GM20000 (cell line): ENCODE measurements around the gene CCNF.

Experiments
- DNase-seq: peaks from one replicate; pipeline ENCODE4 v3.0.0; 2012; ENCODE audit warnings: low spot score
- CTCF ChIP-seq: IDR thresholded peaks from 2 replicates; pipeline ENCODE4 v1.5.1; 2012; ENCODE audit warnings: mild to moderate bottlenecking, control low read depth; ENCODE audit errors: extremely low read depth, missing control alignments

Gene CCNF

GRCh38 chr16:2460391-2460713 is 31.1 kb downstream of the CCNF start:
- no peak for TF ChIP-seq CTCF
- no peak for DNase-seq

GRCh38 chr16:2460916-2461315 is 31.7 kb downstream of the CCNF start:
- DNase-seq, result no peak
- no peak for TF ChIP-seq CTCF

DNA sequence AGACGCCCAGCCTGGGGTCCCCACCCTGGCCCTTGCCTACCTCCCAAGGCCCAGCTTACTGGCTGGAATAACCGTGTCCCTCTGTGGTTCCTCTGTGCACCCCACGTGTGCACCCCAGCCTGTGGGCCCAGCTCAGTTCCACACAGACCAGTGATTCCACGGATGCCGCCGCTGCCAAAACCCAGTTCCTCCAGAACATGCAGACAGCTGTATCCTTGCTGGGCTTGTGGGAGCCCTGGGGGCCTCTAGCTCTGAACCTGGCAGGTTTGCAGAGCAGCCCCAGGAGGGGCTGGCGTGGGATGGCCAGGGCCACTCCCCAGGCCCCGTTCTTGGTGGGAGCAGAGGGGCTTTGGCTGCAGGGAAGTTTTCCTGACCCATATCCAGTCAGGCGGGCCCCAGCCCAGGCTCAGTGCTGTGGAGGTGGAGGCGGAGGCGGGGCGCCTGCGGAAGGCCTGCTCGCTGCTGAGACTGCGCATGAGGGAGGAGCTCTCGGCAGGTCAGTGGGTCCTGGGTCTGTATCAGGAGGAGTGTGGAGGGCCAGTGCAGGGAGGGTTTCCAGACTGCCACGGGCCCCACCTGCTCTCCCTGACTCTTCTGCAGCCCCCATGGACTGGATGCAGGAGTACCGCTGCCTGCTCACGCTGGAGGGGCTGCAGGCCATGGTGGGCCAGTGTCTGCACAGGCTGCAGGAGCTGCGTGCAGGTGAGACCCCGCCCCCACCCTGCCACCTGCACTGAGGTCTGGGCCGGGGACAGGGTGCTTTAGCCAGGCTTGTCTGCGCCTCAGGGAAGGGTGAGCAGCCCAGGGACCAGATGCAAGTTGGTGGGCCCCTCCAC is 33.0 kb downstream of the CCNF start:
- no peak for TF ChIP-seq CTCF
- no peak for DNase-seq

DNA sequence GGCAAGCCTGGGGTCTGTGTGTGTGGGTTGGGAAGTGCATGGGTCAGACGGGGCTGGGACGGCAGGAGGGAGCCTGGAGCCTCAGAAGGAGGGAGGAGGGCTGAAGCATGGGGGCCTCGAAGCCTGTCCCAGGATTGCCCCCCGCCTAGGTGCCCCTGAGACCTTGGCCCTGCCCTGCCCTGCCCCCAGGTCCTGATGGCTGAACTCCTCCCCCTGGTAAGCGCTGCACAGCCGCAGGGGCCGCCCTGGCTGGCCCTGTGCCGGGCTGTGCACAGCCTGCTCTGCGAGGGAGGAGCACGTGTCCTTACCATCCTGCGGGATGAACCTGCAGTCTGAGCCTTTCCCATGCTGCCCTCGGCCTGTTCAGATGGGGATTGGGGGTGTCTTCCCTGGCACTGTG is 35.1 kb downstream of the CCNF start:
- no peak for TF ChIP-seq CTCF
- no peak for DNase-seq

GRCh38 chr16:2465653-2466415 is 36.6 kb downstream of the CCNF start:
- TF ChIP-seq CTCF, result no peak
- no peak for DNase-seq

DNA sequence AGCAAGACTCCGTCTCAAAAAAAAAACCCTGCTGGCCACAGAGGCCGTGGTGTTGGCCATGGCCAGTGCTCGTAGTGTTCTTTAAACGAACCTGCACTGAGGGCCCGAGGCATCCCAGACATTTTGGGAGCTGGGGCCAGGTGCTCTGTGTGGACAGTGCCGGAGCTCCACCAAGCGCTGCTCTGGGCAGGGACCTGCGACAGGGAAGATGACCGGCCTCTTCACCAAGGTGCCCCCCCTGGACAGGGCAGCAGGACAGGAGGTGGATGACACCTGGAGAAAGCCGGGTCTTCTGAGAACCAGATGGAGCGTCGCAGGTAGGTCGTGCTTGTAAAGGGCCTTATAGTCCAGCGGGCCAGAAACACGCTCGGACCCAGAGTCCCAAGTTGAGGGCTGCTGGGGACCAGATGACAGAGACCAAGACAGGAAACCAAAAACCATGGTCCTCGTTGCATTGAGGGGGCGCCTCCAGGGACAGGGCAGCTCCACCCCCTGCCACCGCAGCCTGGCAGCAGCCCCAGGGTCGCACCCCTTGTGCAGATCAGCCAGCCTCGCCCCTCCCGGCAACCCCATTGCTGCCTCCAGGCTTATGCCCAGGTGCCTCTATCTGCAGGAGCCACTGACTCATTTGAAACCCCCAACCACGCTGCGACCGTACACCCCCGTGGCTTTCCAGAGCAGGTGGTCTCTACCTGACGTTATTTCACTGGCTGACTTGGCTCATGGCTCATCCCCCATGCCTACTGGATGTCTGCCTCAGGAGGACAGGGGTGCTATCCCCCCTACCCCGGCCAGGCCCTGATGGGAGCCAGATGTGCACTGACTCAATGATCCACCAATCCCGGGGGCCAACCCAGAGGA is 37.6 kb downstream of the CCNF start:
- no peak for DNase-seq

More for the DNA sequence above, 37.6 kb downstream of the CCNF start:
- TF ChIP-seq CTCF, result no peak
